CD4-positive, alpha-beta T cell treated with Interferon gamma for 1 hour (primary cell): ENCODE measurements around the gene ARID3B.
A peak's percentile ranks its signal among the peaks of the same experiment; 100 is the strongest.
"Not testable (repeated sequence)": the region's sequence is repeated elsewhere in the genome, so short reads cannot be mapped to it uniquely, and the experiment has no call there.

Experiments
- DNase-seq: peaks from one replicate; pipeline ENCODE4 v3.0.0-alpha.2; 2020

Gene ARID3B

DNA sequence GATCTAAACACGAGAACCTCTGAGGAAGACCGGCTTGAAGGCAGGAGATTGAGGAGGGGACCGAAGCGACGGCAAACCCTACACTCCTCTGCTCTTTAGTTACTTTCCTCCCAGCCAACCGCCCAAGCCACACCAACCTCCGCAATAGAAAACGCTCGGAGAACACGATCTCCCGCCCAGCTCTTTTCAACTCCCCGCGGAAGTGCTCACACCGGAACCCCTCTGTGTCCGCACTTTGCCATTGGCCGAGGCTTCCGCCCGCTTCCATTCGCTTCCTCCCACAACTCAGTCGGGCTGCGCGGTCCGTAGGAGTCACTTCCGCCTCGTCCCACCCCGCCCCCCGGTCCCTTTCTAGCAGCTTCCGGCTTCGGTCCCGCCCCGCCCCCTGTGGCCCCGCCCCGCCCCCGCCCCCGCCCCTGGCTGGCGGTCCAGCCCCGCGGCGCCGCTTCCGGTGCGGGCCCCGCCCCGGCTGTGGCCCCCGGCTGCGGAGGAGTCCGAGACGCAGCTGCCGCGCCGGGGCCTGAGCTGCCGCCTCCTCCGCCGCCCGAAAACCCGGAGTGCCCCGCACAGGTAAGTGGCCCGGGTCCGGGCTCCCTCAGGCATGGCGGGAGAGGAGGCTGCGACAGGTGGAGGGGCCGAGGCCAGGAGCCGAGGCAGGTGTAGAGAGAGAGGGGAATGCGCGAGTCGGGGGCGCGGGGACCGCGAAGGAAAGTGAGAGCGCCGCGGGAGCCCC is at the start of gene ARID3B:
ARID3B (plus strand) TSS at position 460 of the 733 bp plus-strand sequence. CDS start 2,717 bp downstream, outside the sequence.
- peak; percentile 96 for DNase-seq

DNA sequence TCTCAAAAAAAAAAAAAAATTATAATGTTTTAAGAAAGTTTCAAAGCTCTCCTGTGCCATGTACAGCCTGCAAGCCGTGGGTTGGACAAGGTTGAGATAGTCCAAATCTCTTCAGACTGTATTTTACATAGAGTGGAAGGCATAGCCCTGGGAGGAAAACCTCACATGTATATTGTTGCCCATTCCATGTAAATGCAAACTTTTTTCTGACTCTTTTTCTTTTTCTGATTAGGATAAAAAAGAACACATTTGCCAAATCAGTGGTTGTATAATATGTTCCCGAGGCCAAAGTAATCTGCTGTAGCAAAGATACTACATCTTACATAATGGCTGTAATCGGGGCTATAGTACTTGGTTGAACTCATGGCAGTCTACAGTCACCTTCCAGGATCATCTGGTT is 44.4 kb upstream of the ARID3B start:
- no peak for DNase-seq

- no peak for DNase-seq
Measured at GRCh38 chr15:74497584-74497983, 43.4 kb upstream of the ARID3B start.

GRCh38 chr15:74499366-74499765 is 41.7 kb upstream of the ARID3B start:
- no peak for DNase-seq

DNA sequence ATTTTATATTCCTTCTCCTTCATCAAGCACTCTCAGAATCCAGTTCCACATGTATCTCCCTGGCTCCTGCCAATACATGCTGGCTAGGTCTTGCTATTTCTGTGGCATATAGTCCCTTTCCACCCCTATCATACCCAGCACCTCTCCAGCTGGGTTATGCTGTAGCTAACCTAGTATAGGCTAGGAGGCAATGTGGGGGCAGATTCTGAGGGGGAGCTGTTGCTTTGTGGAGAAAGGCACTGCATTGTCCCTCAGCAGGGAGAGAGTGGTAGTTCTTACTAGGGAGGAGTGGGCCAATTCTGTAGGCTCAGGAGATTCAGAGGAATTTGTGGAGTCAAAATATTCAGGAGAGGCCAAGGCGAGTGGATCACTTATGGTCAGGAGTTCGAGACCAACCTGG is 40.6 kb upstream of the ARID3B start:
- DNase-seq: no peak

GRCh38 chr15:74502301-74502700 is 38.7 kb upstream of the ARID3B start:
- no peak for DNase-seq

DNA sequence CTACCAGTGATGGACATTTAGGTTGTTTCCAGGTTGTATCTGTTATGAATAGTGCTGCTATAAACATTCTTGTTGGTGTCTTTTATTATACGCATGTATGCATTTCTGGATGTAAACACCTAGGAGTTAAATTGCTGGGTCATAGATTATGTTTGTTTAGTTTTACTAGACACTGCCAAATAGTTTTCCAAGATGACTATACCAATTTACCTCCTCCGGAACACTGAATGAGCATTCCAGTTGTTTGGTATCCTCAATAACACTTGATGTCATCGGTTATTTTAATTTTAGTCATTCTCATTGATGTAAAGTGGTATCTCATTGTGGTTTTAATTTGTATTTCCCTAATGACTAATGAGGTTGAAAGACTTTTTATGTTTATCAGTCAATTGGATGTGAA is 36.6 kb upstream of the ARID3B start:
- DNase-seq: no peak

- DNase-seq: no peak
Measured at GRCh38 chr15:74504836-74505235, 36.2 kb upstream of the ARID3B start.

- no peak for DNase-seq
Measured at GRCh38 chr15:74505837-74506514, 35.0 kb upstream of the ARID3B start.

GRCh38 chr15:74506515-74506840 is 34.5 kb upstream of the ARID3B start:
- DNase-seq: no peak

DNA sequence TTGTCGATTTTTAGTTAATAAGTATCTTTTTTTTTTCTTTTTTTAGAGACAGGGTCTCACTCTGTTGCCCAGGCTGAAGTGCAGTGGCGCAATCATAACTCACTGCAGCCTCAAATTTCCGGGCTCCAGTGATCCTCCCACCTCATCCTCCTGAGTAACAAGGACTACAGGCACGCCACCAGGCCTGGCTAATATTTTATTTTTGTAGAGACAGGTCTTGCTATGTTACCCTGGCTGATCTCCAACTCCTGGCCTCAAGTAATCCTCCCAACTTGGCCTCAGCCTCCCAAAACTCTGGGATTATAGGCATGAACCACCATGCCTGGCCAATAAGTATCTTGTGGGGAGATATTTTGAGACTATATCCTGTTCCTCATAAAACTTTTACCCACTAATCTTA is 29.4 kb upstream of the ARID3B start:
- DNase-seq: no peak

DNA sequence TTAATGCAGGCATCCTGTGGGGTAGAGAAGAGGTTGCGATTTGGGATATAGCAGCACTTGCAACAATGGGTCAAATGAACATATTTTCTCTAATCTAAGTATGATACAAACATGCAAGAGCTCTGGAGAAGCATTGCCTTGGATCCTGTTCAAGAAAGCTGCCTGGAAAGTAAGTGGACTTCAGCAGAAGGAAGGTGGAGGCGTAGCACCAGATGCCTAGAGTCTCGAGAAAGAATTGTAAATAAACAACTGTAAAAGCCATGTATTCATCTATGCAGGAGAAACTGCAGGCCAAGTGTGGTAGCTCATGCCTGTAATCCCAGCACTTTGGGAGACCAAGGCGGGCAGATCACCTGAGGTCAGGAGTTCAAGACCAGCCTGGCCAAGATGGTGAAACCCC is 27.0 kb upstream of the ARID3B start:
- DNase-seq: not testable (repeated sequence)

GRCh38 chr15:74517096-74517495 is 23.9 kb upstream of the ARID3B start:
- no peak for DNase-seq

DNA sequence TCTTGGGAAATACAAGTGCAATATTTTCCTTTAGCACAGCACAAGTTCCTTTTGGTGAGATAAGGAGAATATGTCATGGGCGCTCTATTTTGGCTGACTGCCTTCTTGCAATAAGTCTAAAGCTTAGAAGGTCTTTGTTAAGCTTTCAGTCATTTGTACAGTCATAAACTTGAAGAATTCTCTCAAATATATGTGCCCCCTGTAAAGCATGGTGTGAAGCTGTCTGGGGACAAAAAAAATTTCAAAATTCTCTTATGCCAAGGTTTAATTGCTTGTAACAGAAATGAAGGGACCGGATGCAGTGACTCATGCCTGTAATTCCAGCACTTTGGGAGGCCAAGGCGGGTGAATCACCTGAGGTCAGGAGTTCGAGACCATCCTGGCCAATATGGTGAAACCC is 21.7 kb upstream of the ARID3B start:
- no peak for DNase-seq

GRCh38 chr15:74520407-74520806 is 20.6 kb upstream of the ARID3B start:
- DNase-seq: no peak

DNA sequence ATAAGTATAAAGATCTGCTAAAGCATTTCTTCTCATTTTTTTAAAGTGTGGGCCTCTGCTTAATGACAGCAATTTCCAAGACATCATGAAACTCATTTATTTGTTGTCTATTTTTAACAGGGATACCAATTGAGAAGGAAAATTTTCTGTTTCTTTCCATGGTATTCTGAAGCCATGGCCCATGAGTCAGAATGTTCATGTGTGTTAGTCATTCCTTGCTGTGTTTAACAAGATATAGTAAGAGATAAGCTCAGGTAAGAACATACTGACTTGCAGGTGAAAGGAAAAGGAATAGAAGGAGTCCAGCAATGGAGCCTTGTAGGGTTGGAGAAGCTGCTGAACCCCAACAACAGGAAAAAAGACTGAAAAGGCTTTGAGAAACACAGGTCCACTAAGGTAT is 17.0 kb upstream of the ARID3B start:
- no peak for DNase-seq

GRCh38 chr15:74525309-74525708 is 15.7 kb upstream of the ARID3B start:
- DNase-seq: no peak

GRCh38 chr15:74525945-74526344 is 15.1 kb upstream of the ARID3B start:
- DNase-seq: no peak

DNA sequence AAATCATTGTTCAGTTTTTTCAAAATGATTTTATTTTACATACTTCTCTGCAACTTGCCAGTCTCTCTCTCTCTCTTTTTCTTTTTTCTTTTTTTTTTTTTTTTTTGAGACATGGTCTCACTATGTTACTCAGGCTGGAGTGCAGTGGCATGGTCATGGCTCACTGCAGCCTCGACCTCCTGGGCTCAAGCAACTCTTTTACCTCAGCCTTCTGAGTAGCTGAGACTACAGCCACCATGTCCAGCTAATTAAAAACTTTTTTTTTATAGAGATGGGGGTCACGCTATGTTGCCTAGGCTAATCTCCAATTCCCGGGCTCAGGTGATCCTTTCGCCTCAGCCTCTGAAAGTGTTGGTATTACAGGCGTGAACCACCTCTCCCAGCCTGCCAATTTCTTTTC is 12.1 kb upstream of the ARID3B start:
- no peak for DNase-seq

DNA sequence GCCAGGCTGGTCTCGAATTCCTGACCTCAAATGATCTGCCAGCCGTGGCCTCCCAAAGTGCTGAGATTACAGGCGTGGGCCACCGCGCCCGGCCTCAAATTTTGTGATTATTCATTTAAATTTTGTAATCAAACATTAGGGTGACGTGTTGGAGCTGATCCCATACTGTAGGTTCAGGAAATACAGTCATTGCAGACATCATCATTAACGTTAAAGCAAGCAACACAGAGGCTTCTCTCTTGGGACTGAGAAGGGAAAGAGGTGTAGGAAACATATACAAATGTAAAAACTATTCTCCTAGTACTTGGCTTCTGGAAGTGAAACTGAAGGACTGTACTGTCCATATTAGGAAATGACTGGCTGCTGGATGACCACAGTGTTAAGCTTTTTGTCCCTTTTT is 11.1 kb upstream of the ARID3B start:
- no peak for DNase-seq

DNA sequence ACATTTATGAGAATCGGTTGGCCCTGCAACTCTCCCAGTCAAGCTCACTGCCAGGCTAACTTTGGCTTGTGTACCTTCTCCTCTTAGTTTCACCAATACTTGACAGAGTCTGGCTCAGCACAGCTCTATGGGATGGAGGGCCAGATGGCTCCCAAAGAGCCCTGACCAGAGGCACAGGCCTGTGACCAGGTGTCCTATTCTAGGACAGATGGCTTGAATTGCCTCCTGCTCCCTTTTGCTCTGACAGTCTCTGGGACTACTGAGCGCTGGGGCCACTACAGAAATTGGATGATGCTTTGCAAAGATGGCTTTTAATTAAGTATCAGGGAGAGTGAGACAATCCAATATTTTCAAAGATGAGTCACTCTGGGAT is 10.3 kb upstream of the ARID3B start:
- DNase-seq: no peak

DNA sequence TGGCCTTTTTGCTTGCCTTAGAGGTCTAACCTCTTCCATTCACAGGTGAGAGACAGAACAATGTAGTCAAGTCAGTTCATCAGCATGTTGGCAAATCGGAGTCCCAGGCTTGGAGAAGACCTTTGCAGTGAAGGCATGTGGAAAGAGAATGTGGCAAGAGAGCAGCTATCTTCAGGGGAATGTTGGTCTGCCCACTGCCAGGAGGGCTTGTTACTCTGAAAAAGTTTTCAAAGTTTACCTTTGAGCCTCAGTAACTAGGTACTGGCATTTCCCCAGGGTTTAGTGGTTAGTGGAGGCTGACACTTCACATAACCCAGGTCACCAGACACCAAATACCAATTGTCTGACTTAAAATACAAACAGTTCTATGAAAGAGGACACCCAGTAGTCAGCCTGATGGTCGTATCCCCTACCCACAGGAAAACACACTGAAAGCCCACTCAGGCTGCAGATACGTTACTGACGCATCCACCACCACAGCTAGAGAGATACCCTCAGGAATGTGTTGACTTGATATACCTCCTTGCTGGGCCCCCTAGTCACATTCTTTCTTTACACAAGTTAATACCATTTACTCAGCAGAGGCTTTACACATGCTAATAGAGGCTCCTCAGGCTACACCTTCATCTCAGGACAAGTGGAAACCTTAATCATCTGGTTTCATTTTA is 9.7 kb upstream of the ARID3B start:
- DNase-seq: no peak

DNA sequence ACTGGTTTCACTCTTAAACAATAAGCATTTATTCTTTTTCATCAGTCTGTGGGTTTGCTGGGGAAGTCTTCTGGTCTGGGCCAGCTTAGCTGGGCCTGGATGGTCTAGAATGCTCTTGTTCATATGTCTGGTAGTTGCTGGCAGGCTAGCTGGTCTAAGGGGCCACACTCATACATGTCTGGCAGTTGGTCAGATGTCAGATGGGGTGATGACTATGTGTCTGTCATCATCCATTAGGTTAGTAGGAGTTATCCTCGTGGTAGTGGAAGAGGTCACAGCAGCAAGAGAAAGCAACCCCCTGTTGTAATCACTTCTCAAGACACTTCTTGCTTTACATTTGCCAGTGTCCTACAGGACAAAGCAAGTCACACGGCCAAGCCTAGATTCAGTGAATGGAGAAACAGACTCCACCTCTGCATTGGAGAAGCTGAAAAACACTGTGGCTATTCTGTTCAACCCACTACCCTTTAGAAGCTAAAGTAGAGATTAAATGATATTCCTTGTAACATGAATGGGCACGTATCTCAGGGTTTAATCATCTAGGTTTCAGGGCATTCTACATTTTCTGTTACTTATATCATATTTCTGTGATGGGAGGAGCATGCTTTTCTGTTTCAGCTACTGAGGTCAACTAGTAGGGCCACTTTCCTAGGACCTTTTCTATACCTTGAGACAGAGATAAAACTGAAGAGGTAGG is 5.5 kb upstream of the ARID3B start:
- no peak for DNase-seq

GRCh38 chr15:74537736-74538135 is 3.3 kb upstream of the ARID3B start:
- no peak for DNase-seq
